Fibroblast of pulmonary artery (primary cell): Measurements from ENCODE around the gene FASTKD1.
"Not testable (repeated sequence)": the region's sequence is repeated elsewhere in the genome, so short reads cannot be mapped to it uniquely, and the experiment has no call there.

ENCODE experiments used
- DNase-seq: peaks from one replicate; pipeline ENCODE4 v3.0.0-alpha.2; 2010; ENCODE audit warnings: low read depth
- H3K4me3 ChIP-seq: replicated peaks from 2 replicates; pipeline ENCODE4 v1.5.1; 2011; ENCODE audit warnings: low read depth, mild to moderate bottlenecking, control low read depth, low read length, moderate library complexity
- TF ChIP-seq, protein P1 (sequence below): IDR thresholded peaks from 2 replicates; pipeline ENCODE4 v1.5.1; 2011; ENCODE audit warnings: mild to moderate bottlenecking, control low read depth, low read length, inconsistent platforms; ENCODE audit errors: missing control alignments

The FASTKD1 gene

DNA sequence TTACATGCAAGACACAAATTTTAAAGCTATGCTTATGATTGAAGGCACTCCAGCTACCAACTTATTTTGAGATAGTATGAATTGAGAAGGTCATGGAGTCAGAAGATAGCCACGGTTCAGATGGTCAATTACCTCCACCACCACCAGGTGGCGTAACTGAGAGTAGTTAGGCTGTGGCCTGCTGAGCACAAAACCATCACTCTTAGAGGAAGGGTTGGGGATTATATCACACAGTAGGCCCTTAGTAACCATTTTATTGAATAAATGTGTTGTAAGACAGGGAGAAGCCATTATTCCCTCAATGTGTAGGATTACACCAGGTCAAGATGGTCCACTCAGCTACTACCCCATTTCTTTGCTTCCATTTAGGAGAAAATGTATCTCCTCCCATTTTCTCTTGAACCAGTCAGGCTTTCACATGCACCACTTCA, 45.4 kb downstream of the FASTKD1 start:
- TF ChIP-seq, protein P1, sequence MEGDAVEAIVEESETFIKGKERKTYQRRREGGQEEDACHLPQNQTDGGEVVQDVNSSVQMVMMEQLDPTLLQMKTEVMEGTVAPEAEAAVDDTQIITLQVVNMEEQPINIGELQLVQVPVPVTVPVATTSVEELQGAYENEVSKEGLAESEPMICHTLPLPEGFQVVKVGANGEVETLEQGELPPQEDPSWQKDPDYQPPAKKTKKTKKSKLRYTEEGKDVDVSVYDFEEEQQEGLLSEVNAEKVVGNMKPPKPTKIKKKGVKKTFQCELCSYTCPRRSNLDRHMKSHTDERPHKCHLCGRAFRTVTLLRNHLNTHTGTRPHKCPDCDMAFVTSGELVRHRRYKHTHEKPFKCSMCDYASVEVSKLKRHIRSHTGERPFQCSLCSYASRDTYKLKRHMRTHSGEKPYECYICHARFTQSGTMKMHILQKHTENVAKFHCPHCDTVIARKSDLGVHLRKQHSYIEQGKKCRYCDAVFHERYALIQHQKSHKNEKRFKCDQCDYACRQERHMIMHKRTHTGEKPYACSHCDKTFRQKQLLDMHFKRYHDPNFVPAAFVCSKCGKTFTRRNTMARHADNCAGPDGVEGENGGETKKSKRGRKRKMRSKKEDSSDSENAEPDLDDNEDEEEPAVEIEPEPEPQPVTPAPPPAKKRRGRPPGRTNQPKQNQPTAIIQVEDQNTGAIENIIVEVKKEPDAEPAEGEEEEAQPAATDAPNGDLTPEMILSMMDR: peak; percentile 88
- H3K4me3 ChIP-seq: no peak overlapping the region

DNA sequence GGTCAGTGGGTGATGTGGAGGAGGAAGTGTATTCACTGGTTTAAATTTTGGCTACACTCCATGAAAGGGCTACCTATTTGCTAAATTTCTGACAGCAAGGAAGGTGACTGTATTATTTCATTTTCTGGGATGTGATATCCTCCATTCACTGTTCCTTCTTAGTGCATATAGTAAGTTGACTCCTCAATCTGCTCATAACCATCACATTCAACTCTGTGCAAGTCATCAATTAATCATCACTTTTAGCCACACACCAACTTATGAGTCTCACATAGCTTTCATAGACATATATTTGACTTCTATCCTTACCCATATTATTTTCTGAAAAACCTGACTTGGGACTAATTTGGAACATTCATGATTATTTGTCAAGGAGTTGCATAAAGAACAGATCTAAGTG, 47.2 kb downstream of the FASTKD1 start:
- no peak for DNase-seq
- TF ChIP-seq, protein P1: no peak
- no peak overlapping the region for H3K4me3 ChIP-seq

More for the DNA sequence above, 45.4 kb downstream of the FASTKD1 start:
- peak; percentile 67 for DNase-seq

DNA sequence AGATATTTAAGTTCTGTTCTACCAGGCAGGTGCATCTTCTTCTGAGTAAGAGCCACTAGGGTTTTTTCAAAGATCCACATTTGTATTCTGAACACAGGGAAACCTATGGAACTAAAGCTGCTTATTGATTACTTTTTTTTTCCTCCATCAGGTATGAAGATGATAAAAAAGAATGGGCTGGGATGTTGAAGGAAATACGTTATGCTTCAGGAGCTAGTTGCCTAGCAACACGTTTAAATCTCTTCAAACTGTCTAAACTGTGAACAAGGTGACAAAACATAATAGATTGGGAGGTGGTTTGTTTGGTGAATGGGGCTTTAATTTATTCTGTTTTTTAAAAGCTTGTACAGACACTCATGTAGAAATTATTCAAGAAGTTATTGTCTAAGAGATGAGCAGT, 48.2 kb downstream of the FASTKD1 start:
- TF ChIP-seq, protein P1: no peak
- no peak overlapping the region for H3K4me3 ChIP-seq
- no peak for DNase-seq

DNA sequence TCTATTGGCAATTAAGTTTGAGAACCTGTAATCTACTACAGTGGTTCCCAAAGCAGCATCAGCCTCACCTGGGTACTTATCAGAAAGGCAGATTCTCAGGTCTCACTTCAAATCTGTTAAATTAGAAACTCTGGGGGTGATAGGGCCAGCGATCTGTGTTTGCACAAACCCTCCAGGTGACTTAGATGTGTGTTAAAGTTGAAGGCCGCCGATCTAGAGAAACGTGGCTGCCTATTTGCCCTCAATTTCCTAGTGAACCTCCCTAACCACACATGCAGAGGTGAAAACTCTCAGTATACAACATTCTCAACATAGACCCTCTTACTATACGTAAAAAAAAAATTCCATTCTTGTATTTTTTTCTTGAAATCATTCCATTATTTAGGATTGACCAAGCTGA, 50.0 kb downstream of the FASTKD1 start:
- no peak overlapping the region for H3K4me3 ChIP-seq
- TF ChIP-seq, protein P1: no peak
- no peak for DNase-seq

DNA sequence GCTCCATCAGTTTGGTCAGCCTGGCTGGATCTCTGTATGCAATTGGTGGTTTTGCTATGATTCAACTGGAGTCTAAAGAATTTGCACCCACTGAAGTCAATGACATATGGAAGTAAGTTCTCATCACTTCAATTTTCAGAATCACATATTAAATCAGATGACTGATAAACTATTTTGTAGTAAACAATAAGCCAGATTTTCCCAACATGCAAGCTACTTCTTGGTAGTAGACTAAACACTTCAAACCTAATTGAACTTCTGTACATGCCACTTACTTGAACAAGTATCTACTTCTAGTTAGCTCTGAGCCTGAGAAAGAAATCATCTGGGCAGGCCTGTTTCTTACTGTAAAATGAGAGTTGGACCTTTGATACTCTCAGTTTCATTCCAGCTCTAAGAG, 52.8 kb downstream of the FASTKD1 start:
- H3K4me3 ChIP-seq: no peak overlapping the region
- DNase-seq: no peak
- TF ChIP-seq, protein P1: no peak

DNA sequence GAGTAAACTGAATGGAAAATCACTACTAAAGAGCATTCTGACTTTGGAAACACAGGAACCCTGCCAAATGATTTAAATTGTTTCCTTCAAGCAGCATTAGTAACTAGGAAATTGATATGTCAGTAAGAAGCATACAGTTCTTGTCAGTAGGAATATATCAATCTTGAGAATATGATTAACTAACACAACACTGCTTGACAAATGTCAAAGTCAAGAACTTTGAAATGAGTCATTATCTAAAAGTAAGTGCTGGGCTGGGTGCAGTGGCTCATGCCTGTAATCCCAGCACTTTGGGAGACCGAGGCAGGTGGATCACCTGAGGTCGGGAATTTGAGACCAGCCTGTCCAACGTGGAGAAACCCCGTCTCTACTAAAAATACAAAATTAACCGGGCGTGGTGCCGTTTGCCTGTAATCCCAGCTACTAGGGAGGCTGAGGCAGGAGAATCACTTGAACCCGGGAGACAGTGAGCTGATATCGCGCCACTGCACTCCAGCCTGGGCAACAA, 57.1 kb downstream of the FASTKD1 start:
- not testable (repeated sequence) for H3K4me3 ChIP-seq, DNase-seq

DNA sequence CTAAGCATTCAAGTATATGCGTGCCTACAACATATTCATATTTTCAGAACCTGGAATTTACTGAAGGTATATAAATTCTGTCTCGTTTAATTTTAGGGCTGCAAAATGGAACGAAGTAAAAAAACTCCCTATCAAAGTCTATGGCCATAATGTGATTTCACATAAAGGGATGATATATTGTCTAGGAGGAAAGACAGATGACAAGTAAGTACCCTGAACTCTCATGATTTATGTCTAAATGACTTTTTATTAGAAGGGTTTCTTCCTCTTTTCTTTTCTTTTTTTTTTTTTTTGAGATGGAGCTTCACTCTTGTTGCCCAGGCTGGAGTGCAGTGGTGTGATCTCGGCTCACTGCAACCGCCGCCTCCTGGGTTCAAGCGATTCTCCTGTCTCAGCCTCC, 58.9 kb downstream of the FASTKD1 start:
- DNase-seq, H3K4me3 ChIP-seq: not testable (repeated sequence)

DNA sequence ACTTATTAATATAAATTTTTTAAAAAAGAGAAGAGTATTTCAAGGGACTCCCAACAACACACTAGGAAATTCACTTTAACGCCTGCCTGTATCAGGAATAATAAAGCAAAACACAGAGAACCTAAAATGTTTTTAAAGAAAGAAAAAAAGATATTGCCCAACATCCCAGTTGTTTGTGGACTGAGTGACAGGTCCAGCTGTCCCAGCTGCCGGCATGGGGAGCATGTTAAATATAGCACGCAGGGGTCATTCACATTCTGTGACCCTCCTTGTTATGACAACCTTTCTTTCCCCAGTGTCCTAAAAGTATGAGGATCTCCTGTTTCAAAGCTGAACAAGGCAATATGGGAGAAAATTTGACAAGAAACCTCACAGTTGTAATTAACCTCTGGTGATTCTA, 59.7 kb downstream of the FASTKD1 start:
- TF ChIP-seq, protein P1: no peak
- no peak for DNase-seq
- H3K4me3 ChIP-seq: no peak overlapping the region
